GM23338 (cell line): Measurements from ENCODE around the gene NOTCH1. TPM values are rescaled to one million over a fixed set of nuclear protein-coding genes. Genes with fewer than 3 reads are reported as not detected.

Experiments
- ATAC-seq: fragments of 200-7000 bp; cut with Tn5 transposase; 3 replicates; pipeline ENCODE4 v1.9.1; 2020
- DNase-seq: peaks from one replicate; pipeline ENCODE4 v3.0.0-alpha.2; 2015; ENCODE audit warnings: low spot score
- H2AFZ ChIP-seq: fragments of 200-600 bp; sonication (generic); 2 replicates; pipeline ENCODE4 v1.8.0; 2016; ENCODE audit warnings: antibody characterized with exemption, mild to moderate bottlenecking, moderate library complexity
- H3F3A ChIP-seq: fragments of 200-600 bp; sonication (generic); replicated peaks from 2 replicates; pipeline ENCODE4 v1.8.0; 2017; ENCODE audit warnings: antibody characterized with exemption, mixed run types, low read depth
- H3K27ac ChIP-seq: fragments of 200-600 bp; sonication (generic); 2 replicates; pipeline ENCODE4 v1.6.1; 2016; ENCODE audit warnings: low read depth
- H3K27me3 ChIP-seq: fragments of 200-600 bp; sonication (generic); 2 replicates; pipeline ENCODE4 v1.8.0; 2016; ENCODE audit warnings: mild to moderate bottlenecking, mixed run types, moderate library complexity; ENCODE audit not compliant: insufficient read depth
- H3K36me3 ChIP-seq: fragments of 200-600 bp; sonication (generic); 2 replicates; pipeline ENCODE4 v1.8.0; 2016; ENCODE audit warnings: mild to moderate bottlenecking; ENCODE audit not compliant: insufficient read depth
- H3K4me1 ChIP-seq: fragments of 200-600 bp; sonication (generic); 2 replicates; pipeline ENCODE4 v1.8.0; 2016; ENCODE audit warnings: mild to moderate bottlenecking, moderate library complexity; ENCODE audit not compliant: insufficient read depth
- H3K4me2 ChIP-seq: fragments of 200-600 bp; sonication (generic); 2 replicates; pipeline ENCODE4 v1.7.1; 2017; ENCODE audit warnings: mixed run types
- H3K4me3 ChIP-seq: fragments of 200-600 bp; sonication (generic); 2 replicates; pipeline ENCODE4 v1.6.1; 2016; ENCODE audit warnings: mixed run types
- H3K79me2 ChIP-seq: fragments of 200-600 bp; sonication (generic); replicated peaks from 2 replicates; pipeline ENCODE4 v1.8.0; 2017; ENCODE audit warnings: mild to moderate bottlenecking; ENCODE audit not compliant: insufficient read depth
- H3K9me2 ChIP-seq: fragments of 200-600 bp; sonication (generic); 2 replicates; pipeline ENCODE4 v1.8.0; 2017; ENCODE audit not compliant: insufficient read depth
- H4K20me1 ChIP-seq: fragments of 200-600 bp; sonication (generic); replicated peaks from 2 replicates; pipeline ENCODE4 v1.8.0; 2017; ENCODE audit warnings: mild to moderate bottlenecking; ENCODE audit not compliant: insufficient read depth
- H3K27ac Mint-ChIP-seq: 2 replicates; pipeline ENCODE4 v1.8.0; 2020; ENCODE audit warnings: inconsistent platforms, mild to moderate bottlenecking, moderate library complexity, mixed read lengths
- H3K27me3 Mint-ChIP-seq: 3 replicates; pipeline ENCODE4 v1.8.0; 2022; ENCODE audit warnings: low read depth, mild to moderate bottlenecking, moderate library complexity, mixed read lengths, inconsistent platforms; ENCODE audit not compliant: insufficient read depth, poor library complexity
- H3K36me3 Mint-ChIP-seq: 3 replicates; pipeline ENCODE4 v1.8.0; 2021; ENCODE audit warnings: low read depth, mild to moderate bottlenecking, inconsistent platforms, moderate library complexity, mixed read lengths
- H3K4me1 Mint-ChIP-seq: 3 replicates; pipeline ENCODE4 v1.8.0; 2020; ENCODE audit warnings: mild to moderate bottlenecking, inconsistent platforms, mixed read lengths
- H3K4me3 Mint-ChIP-seq: 3 replicates; pipeline ENCODE4 v1.8.0; 2021; ENCODE audit warnings: moderate library complexity, mild to moderate bottlenecking, inconsistent platforms, mixed read lengths
- H3K9me3 Mint-ChIP-seq: 3 replicates; pipeline ENCODE4 v1.8.0; 2020; ENCODE audit warnings: moderate library complexity, mild to moderate bottlenecking, inconsistent platforms, mixed read lengths
- CREB1 ChIP-seq: fragments of 250-450 bp; sonication (Bioruptor Pico); IDR thresholded peaks from 2 replicates; pipeline ENCODE4 v1.5.0; 2020; ENCODE audit warnings: low read depth, mild to moderate bottlenecking, moderate library complexity
- EZH2phosphoT487 ChIP-seq: fragments of 200-600 bp; sonication (generic); IDR thresholded peaks from one replicate; pipeline ENCODE4 v1.8.1; 2018; ENCODE audit warnings: antibody characterized with exemption; ENCODE audit not compliant: unreplicated experiment
- JUNB ChIP-seq: IDR thresholded peaks from one replicate; pipeline ENCODE4 v1.6.1; 2016; ENCODE audit warnings: antibody characterized with exemption; ENCODE audit not compliant: unreplicated experiment
- NANOG ChIP-seq: IDR thresholded peaks from 2 replicates; pipeline ENCODE4 v1.6.1; 2016; ENCODE audit warnings: antibody characterized with exemption, borderline replicate concordance
- POLR2AphosphoS5 ChIP-seq: IDR thresholded peaks from 2 replicates; pipeline ENCODE4 v1.6.1; 2016; ENCODE audit warnings: antibody characterized with exemption, low read depth
- STAT1 ChIP-seq: IDR thresholded peaks from one replicate; pipeline ENCODE4 v1.6.1; 2016; ENCODE audit warnings: antibody characterized with exemption; ENCODE audit not compliant: unreplicated experiment
- ZNF114 ChIP-seq: fragments of 250-450 bp; sonication (Bioruptor Pico); IDR thresholded peaks from 2 replicates; pipeline ENCODE4 v1.5.0; 2020; ENCODE audit warnings: mild to moderate bottlenecking, moderate library complexity
- polyA plus RNA-seq: library from polyadenylated mRNA; unstranded; fragments of >200 nt; fragmentation: Nextera tagmentation; extraction: Ambion mirVana; gene quantifications from 2 replicates; pipeline ENCODE4 v1.2.1, GENCODE V29; 2016
- total RNA-seq: library from RNA; depleted of rRNA; stranded (reverse); fragments of >200 nt; shearing (Covaris generic); gene quantifications from 2 replicates; pipeline ENCODE4 v1.2.3, GENCODE V29; 2014
- TF ChIP-seq, protein P1 (sequence below): IDR thresholded peaks from one replicate; pipeline ENCODE4 v1.6.1; 2018; ENCODE audit warnings: antibody characterized with exemption; ENCODE audit not compliant: unreplicated experiment
- TF ChIP-seq, protein P2 (sequence below): IDR thresholded peaks from 2 replicates; pipeline ENCODE4 v1.6.1; 2016; ENCODE audit warnings: antibody characterized with exemption
- TF ChIP-seq, protein P3 (sequence below): fragments of 250-450 bp; sonication (Bioruptor Pico); IDR thresholded peaks from 2 replicates; pipeline ENCODE4 v1.5.0; 2020; ENCODE audit warnings: mild to moderate bottlenecking, moderate library complexity

Gene NOTCH1
- total and polyA plus RNA-seq, 2 experiments from 2014 or later, result 9.9 to 97.2 TPM

DNA sequence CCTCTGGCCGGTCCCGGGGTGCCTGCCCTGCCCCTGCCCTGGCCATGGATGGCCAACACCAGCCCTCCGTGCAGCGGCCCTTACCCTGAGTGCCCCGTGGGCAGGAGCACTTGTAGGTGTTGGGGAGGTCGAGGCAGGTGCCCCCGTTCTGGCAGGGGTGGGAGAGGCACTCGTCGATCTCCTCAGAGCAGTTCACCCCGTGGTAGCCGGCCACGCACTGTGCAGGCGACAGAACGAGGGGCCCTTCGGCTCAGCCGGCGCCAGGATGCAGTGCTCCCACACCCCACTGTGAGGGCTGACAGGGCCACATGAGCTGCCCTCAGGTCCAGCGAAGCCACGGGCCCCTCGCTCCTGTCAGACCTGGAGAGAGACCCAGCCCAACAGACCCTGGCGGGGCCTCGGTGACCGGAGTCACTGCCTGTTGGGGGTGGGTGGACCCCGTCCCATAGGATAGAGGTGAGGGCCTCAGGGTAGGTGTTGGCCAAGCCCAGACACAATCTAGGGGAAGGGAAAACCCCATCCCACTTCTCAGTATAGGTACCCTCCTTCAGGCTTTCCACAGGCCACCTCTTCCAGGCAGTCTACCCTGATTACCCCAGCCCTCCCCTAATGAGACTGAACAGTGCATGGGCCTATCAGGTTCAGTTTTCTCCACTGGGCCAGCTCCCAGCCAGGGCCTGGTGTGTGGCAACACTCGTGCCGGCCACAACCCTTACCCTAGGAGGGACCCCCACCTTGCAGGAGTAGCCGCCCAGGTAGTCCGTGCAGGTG lies 38.4 kb downstream of the NOTCH1 start (continued):
- TF ChIP-seq, protein P1, sequence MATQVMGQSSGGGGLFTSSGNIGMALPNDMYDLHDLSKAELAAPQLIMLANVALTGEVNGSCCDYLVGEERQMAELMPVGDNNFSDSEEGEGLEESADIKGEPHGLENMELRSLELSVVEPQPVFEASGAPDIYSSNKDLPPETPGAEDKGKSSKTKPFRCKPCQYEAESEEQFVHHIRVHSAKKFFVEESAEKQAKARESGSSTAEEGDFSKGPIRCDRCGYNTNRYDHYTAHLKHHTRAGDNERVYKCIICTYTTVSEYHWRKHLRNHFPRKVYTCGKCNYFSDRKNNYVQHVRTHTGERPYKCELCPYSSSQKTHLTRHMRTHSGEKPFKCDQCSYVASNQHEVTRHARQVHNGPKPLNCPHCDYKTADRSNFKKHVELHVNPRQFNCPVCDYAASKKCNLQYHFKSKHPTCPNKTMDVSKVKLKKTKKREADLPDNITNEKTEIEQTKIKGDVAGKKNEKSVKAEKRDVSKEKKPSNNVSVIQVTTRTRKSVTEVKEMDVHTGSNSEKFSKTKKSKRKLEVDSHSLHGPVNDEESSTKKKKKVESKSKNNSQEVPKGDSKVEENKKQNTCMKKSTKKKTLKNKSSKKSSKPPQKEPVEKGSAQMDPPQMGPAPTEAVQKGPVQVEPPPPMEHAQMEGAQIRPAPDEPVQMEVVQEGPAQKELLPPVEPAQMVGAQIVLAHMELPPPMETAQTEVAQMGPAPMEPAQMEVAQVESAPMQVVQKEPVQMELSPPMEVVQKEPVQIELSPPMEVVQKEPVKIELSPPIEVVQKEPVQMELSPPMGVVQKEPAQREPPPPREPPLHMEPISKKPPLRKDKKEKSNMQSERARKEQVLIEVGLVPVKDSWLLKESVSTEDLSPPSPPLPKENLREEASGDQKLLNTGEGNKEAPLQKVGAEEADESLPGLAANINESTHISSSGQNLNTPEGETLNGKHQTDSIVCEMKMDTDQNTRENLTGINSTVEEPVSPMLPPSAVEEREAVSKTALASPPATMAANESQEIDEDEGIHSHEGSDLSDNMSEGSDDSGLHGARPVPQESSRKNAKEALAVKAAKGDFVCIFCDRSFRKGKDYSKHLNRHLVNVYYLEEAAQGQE, result no peak

GRCh38 chr9:136506425-136506824 lies 39.4 kb downstream of the NOTCH1 start:
- Histone ChIP-seq H3K27me3 (no peaks in the 10 kb centered on the region), H3K4me3 (no peak overlapping the region), H3K27ac (no peak overlapping the region), H3K4me2 (no peak overlapping the region), H3K9me2 (no peaks in the 10 kb centered on the region), H3F3A (no peaks in the 10 kb centered on the region), H3K4me1 (no peaks in the 10 kb centered on the region), H4K20me1 (no peaks in the 10 kb centered on the region), H3K79me2 (no peaks in the 10 kb centered on the region), H3K36me3 (peaks cover 12% of the 10 kb centered on the region; the same call in 1 of the 2 replicates), H2AFZ (no peak overlapping the region)
- no peaks in the 10 kb centered on the region; the same call in 2 of the 3 replicates for H3K4me1 Mint-ChIP-seq
- no peak overlapping the region for H3K27ac Mint-ChIP-seq
- ATAC-seq (no peak), DNase-seq (no peak)
- H3K27me3 Mint-ChIP-seq, result peaks cover 8% of the 10 kb centered on the region
- H3K4me3 Mint-ChIP-seq, result no peak overlapping the region
- H3K9me3 Mint-ChIP-seq, result no peaks in the 10 kb centered on the region
- peaks cover 47% of the 10 kb centered on the region for H3K36me3 Mint-ChIP-seq
- TF ChIP-seq STAT1, result no peak
- no peak for TF ChIP-seq CREB1 (CRISPR knock-in tag)
- no peak for TF ChIP-seq POLR2AphosphoS5
- TF ChIP-seq NANOG, result no peak
- TF ChIP-seq JUNB, result no peak
- TF ChIP-seq, protein P1, result no peak
- no peak for TF ChIP-seq ZNF114 (CRISPR knock-in tag)
- TF ChIP-seq, protein P2, sequence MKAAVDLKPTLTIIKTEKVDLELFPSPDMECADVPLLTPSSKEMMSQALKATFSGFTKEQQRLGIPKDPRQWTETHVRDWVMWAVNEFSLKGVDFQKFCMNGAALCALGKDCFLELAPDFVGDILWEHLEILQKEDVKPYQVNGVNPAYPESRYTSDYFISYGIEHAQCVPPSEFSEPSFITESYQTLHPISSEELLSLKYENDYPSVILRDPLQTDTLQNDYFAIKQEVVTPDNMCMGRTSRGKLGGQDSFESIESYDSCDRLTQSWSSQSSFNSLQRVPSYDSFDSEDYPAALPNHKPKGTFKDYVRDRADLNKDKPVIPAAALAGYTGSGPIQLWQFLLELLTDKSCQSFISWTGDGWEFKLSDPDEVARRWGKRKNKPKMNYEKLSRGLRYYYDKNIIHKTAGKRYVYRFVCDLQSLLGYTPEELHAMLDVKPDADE, result no peak
- TF ChIP-seq EZH2phosphoT487, result no peak
- TF ChIP-seq, protein P3, sequence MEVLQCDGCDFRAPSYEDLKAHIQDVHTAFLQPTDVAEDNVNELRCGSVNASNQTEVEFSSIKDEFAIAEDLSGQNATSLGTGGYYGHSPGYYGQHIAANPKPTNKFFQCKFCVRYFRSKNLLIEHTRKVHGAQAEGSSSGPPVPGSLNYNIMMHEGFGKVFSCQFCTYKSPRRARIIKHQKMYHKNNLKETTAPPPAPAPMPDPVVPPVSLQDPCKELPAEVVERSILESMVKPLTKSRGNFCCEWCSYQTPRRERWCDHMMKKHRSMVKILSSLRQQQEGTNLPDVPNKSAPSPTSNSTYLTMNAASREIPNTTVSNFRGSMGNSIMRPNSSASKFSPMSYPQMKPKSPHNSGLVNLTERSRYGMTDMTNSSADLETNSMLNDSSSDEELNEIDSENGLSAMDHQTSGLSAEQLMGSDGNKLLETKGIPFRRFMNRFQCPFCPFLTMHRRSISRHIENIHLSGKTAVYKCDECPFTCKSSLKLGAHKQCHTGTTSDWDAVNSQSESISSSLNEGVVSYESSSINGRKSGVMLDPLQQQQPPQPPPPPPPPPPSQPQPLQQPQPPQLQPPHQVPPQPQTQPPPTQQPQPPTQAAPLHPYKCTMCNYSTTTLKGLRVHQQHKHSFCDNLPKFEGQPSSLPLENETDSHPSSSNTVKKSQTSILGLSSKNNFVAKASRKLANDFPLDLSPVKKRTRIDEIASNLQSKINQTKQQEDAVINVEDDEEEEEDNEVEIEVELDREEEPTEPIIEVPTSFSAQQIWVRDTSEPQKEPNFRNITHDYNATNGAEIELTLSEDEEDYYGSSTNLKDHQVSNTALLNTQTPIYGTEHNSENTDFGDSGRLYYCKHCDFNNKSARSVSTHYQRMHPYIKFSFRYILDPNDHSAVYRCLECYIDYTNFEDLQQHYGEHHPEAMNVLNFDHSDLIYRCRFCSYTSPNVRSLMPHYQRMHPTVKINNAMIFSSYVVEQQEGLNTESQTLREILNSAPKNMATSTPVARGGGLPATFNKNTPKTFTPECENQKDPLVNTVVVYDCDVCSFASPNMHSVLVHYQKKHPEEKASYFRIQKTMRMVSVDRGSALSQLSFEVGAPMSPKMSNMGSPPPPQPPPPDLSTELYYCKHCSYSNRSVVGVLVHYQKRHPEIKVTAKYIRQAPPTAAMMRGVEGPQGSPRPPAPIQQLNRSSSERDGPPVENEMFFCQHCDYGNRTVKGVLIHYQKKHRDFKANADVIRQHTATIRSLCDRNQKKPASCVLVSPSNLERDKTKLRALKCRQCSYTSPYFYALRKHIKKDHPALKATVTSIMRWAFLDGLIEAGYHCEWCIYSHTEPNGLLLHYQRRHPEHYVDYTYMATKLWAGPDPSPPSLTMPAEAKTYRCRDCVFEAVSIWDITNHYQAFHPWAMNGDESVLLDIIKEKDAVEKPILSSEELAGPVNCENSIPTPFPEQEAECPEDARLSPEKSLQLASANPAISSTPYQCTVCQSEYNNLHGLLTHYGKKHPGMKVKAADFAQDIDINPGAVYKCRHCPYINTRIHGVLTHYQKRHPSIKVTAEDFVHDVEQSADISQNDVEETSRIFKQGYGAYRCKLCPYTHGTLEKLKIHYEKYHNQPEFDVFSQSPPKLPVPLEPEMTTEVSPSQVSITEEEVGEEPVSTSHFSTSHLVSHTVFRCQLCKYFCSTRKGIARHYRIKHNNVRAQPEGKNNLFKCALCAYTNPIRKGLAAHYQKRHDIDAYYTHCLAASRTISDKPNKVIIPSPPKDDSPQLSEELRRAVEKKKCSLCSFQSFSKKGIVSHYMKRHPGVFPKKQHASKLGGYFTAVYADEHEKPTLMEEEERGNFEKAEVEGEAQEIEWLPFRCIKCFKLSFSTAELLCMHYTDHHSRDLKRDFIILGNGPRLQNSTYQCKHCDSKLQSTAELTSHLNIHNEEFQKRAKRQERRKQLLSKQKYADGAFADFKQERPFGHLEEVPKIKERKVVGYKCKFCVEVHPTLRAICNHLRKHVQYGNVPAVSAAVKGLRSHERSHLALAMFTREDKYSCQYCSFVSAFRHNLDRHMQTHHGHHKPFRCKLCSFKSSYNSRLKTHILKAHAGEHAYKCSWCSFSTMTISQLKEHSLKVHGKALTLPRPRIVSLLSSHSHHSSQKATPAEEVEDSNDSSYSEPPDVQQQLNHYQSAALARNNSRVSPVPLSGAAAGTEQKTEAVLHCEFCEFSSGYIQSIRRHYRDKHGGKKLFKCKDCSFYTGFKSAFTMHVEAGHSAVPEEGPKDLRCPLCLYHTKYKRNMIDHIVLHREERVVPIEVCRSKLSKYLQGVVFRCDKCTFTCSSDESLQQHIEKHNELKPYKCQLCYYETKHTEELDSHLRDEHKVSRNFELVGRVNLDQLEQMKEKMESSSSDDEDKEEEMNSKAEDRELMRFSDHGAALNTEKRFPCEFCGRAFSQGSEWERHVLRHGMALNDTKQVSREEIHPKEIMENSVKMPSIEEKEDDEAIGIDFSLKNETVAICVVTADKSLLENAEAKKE (CRISPR knock-in tag), result no peak
